HUES6 (cell line): ENCODE measurements around the gene IL27RA.
A peak's percentile ranks its signal among the peaks of the same experiment; 100 is the strongest.

Source experiments
- H3K27ac ChIP-seq: 2 replicates; pipeline ENCODE4 v1.7.0; 2013; ENCODE audit warnings: low read depth, mild to moderate bottlenecking, low read length, inconsistent platforms
- H3K27me3 ChIP-seq: 2 replicates; pipeline ENCODE4 v1.6.1; 2013; ENCODE audit warnings: low read length; ENCODE audit not compliant: control insufficient read depth, insufficient read depth
- H3K36me3 ChIP-seq: 2 replicates; pipeline ENCODE4 v1.6.1; 2013; ENCODE audit warnings: low read length; ENCODE audit not compliant: control insufficient read depth, insufficient read depth
- H3K4me1 ChIP-seq: 2 replicates; pipeline ENCODE4 v1.6.1; 2013; ENCODE audit warnings: low read length; ENCODE audit not compliant: control insufficient read depth, insufficient read depth
- H3K4me3 ChIP-seq: 2 replicates; pipeline ENCODE4 v1.5.1; 2013; ENCODE audit warnings: low read depth, low read length
- H3K9ac ChIP-seq: one replicate; pipeline ENCODE4 v1.6.1; 2013; ENCODE audit warnings: mild to moderate bottlenecking, low read length
- H3K9me3 ChIP-seq: 2 replicates; pipeline ENCODE4 v1.6.1; 2013; ENCODE audit warnings: low read depth, low read length; ENCODE audit not compliant: control insufficient read depth, insufficient read depth

IL27RA gene

GRCh38 chr19:14000691-14001375 is 30.7 kb upstream of the IL27RA start:
- no peak overlapping the region for H3K27ac ChIP-seq
- peaks cover 12% of the 10 kb centered on the region for H3K9me3 ChIP-seq
- no peak overlapping the region for H3K9ac ChIP-seq
- 0 out of 2 replicates have a peak, but pooled peaks cover 4% of the 10 kb centered on the region for H3K4me1 ChIP-seq
- no peaks in the 10 kb centered on the region; the same call in 1 of the 2 replicates for H3K36me3 ChIP-seq
- no peaks in the 10 kb centered on the region for H3K27me3 ChIP-seq
- H3K4me3 ChIP-seq = no peak overlapping the region

- Histone ChIP-seq H3K9me3 (peaks cover 12% of the 10 kb centered on the region), H3K27ac (no peak overlapping the region), H3K4me1 (0 out of 2 replicates have a peak, but pooled peaks cover 4% of the 10 kb centered on the region), H3K9ac (no peak overlapping the region), H3K4me3 (no peak overlapping the region), H3K27me3 (no peaks in the 10 kb centered on the region), H3K36me3 (no peaks in the 10 kb centered on the region; the same call in 1 of the 2 replicates)
Measured at GRCh38 chr19:14002571-14003250, 28.9 kb upstream of the IL27RA start.

- H3K36me3 ChIP-seq = no peaks in the 10 kb centered on the region; the same call in 1 of the 2 replicates
- H3K9ac ChIP-seq = no peak overlapping the region
- H3K4me3 ChIP-seq = no peak overlapping the region
- peaks cover 9% of the 10 kb centered on the region for H3K9me3 ChIP-seq
- 0 out of 2 replicates have a peak, but pooled peaks cover 4% of the 10 kb centered on the region for H3K4me1 ChIP-seq
- H3K27me3 ChIP-seq = no peaks in the 10 kb centered on the region
- no peak overlapping the region for H3K27ac ChIP-seq
Measured at GRCh38 chr19:14003251-14004055, 28.1 kb upstream of the IL27RA start.

- H3K36me3 ChIP-seq = no peaks in the 10 kb centered on the region
- H3K9ac ChIP-seq = no peak overlapping the region
- H3K4me1 ChIP-seq = 0 out of 2 replicates have a peak, but pooled peaks cover 4% of the 10 kb centered on the region
- no peaks in the 10 kb centered on the region for H3K27me3 ChIP-seq
- H3K9me3 ChIP-seq = no peaks in the 10 kb centered on the region
- no peak overlapping the region for H3K27ac ChIP-seq
- H3K4me3 ChIP-seq = 0 out of 2 replicates have a peak overlapping the region, but pooled peaks have one; percentile 44
Measured at GRCh38 chr19:14004619-14005348, 26.8 kb upstream of the IL27RA start.

- no peaks in the 10 kb centered on the region for H3K36me3 ChIP-seq
- H3K9me3 ChIP-seq = no peaks in the 10 kb centered on the region
- peak overlapping the region; percentile 56 for H3K27ac ChIP-seq
- H3K4me3 ChIP-seq = peak overlapping the region; percentile 60
- H3K9ac ChIP-seq = peak overlapping the region; percentile 56
- H3K27me3 ChIP-seq = no peaks in the 10 kb centered on the region
- 0 out of 2 replicates have a peak, but pooled peaks cover 4% of the 10 kb centered on the region for H3K4me1 ChIP-seq
Measured at GRCh38 chr19:14005349-14006084, 26.0 kb upstream of the IL27RA start.

- Histone ChIP-seq H3K9ac (peak within 1 kb of the TSS; percentile 56), H3K27ac (peak within 1 kb of the TSS; percentile 56), H3K36me3 (no peaks in the 10 kb centered on the region), H3K27me3 (no peaks in the 10 kb centered on the region), H3K9me3 (no peaks in the 10 kb centered on the region), H3K4me3 (peak within 1 kb of the TSS; percentile 60), H3K4me1 (0 out of 2 replicates have a peak, but pooled peaks cover 4% of the 10 kb centered on the region)
Measured at GRCh38 chr19:14006085-14006765, 25.3 kb upstream of the IL27RA start, which contains the start of gene RFX1. TSS of gene RFX1 (minus strand) at chr19:14006320. CDS start at chr19:13993843, 12,477 bp downstream.

- Histone ChIP-seq H3K9me3 (no peaks in the 10 kb centered on the region), H3K36me3 (no peaks in the 10 kb centered on the region), H3K27ac (peak overlapping the region; percentile 56), H3K9ac (peak overlapping the region; percentile 56), H3K4me1 (0 out of 2 replicates have a peak, but pooled peaks cover 4% of the 10 kb centered on the region), H3K27me3 (no peaks in the 10 kb centered on the region), H3K4me3 (peak overlapping the region; percentile 60)
Measured at GRCh38 chr19:14006766-14007562, 24.6 kb upstream of the IL27RA start.

- Histone ChIP-seq H3K36me3 (no peaks in the 10 kb centered on the region), H3K4me1 (no peaks in the 10 kb centered on the region), H3K27me3 (no peaks in the 10 kb centered on the region), H3K4me3 (no peak overlapping the region), H3K27ac (no peak overlapping the region), H3K9me3 (no peaks in the 10 kb centered on the region), H3K9ac (no peak overlapping the region)
Measured at GRCh38 chr19:14012378-14012915, 19.1 kb upstream of the IL27RA start.

- Histone ChIP-seq H3K4me1 (no peaks in the 10 kb centered on the region), H3K27me3 (no peaks in the 10 kb centered on the region), H3K27ac (no peak overlapping the region), H3K9me3 (no peaks in the 10 kb centered on the region), H3K36me3 (no peaks in the 10 kb centered on the region), H3K9ac (no peak overlapping the region), H3K4me3 (no peak overlapping the region)
Measured at GRCh38 chr19:14015524-14016035, 16.0 kb upstream of the IL27RA start.
